GM12892 (cell line): ENCODE data around the gene MCCC1.

Experiments used
- DNase-seq: peaks from one replicate; pipeline ENCODE4 v3.0.0; 2011; ENCODE audit not compliant: insufficient read length
- FAIRE-seq: peaks from 2 replicates; lab custom pipeline; 2011; peaks lifted over from hg19 to GRCh38; lab: Jason Lieb, UNC
- POLR2A ChIP-seq: IDR thresholded peaks from 2 replicates; pipeline ENCODE4 v1.6.1; 2011; ENCODE audit warnings: low read depth, low read length, control low read depth
- POLR2AphosphoS5 ChIP-seq: IDR thresholded peaks from 2 replicates; pipeline ENCODE4 v1.6.1; 2011; ENCODE audit warnings: low read depth, low read length, control low read depth
- TAF1 ChIP-seq: IDR thresholded peaks from 2 replicates; pipeline ENCODE4 v1.6.1; 2011; ENCODE audit warnings: low read depth, mild to moderate bottlenecking, control low read depth, low read length, borderline replicate concordance

MCCC1 gene

GRCh38 chr3:183032880-183033555 is 66.3 kb downstream of the MCCC1 start:
- FAIRE-seq: no peak
- TF ChIP-seq POLR2AphosphoS5 (no peak), TAF1 (no peak), POLR2A (no peak)
- DNase-seq: no peak

- FAIRE-seq (no peak), DNase-seq (no peak)
- TF ChIP-seq POLR2A: no peak
- TF ChIP-seq POLR2AphosphoS5: no peak
- no peak for TF ChIP-seq TAF1
These were observed 67.5 kb downstream of the MCCC1 start for GRCh38 chr3:183031826-183032225.

DNA sequence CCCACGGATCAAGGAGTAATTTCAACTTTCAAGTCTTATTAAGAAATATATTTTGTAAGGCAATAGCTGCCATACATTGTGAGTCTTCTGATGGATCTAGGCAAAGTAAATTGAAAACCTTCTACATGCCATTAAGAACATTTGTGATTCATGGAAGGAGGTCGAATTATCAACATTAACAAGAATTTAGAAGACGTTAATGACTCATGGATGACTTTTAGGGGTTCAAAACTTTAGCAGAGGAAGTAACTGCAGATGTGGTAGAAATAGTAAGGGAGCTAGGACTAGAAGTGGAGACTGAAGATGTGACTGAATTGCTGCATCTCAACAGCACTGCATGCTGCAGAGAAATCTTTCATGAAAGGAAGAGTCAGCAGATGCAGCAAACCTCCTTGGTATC is 70.9 kb downstream of the MCCC1 start:
- no peak for FAIRE-seq

GRCh38 chr3:183027276-183027675 is 72.0 kb downstream of the MCCC1 start:
- TF ChIP-seq TAF1 (no peak), POLR2A (no peak), POLR2AphosphoS5 (no peak)
- FAIRE-seq: no peak

More for the DNA sequence above, 70.9 kb downstream of the MCCC1 start:
- TF ChIP-seq POLR2A (no peak), TAF1 (no peak), POLR2AphosphoS5 (no peak)
- no peak for DNase-seq

DNA sequence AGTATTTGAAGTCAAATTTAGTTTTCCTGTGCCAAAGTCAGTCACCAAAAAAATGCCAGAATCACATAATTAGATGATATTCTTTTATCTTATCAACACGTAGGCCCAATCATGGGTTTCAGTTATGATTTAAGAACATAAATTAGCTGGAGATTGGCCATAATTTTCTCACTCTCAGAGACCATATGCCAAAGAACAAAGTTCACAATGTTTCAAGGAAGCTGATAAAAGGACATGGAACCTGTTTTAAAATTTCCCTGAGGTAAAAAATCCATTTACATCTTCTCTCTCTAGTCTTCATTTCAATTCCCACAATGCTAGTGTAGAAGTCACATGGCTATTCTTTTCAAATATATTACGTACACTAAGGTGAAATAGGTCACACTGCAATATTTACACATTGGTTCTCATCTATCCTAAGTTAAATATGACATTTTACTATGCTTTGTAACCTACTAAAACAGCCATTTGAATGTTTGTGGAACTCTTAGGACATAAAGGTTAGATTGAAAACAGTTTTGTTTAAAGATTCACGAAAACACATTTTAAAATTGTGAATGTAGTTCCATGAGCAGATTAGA is 76.3 kb downstream of the MCCC1 start:
- TF ChIP-seq POLR2AphosphoS5 (no peak), POLR2A (no peak), TAF1 (no peak)
- DNase-seq: no peak
- FAIRE-seq: no peak

More at GRCh38 chr3:183027276-183027675, 72.0 kb downstream of the MCCC1 start:
- DNase-seq: no peak

DNA sequence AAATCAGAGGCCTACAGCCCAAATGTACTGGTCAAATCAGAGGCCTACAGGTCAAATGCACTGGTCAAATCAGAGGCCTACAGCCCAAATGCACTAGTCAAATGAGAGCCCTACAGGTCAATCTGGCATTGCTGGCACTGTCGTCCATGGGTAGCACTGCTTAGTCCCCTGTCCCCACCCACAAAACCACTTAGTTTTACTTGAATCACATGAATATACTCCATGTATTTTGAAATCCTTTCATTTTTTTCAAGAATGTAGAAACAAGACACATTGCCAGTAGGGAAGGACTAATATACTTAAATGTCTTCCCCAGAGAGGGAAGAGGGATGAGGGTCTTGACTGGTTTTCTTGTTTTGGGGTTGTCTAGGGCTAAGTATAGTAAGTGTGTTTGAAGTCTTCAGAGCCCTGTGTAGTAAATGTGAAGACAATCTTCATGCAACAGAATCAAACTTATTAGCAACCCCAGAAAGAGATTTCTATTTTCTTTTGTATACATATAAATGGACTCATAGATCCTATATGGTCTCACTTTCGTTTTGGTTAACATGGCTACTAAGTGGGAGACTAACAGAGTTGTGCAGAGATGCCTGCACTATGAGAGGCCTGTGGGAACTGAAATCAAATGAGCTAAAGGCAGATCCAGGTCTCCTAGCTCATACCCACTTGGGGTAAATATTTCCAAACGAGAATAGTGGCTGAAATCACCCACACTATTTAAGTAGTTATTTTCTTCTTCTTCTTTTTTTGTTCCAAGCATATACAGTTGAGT is 80.7 kb downstream of the MCCC1 start:
- no peak for TF ChIP-seq TAF1
- no peak for TF ChIP-seq POLR2A
- no peak for TF ChIP-seq POLR2AphosphoS5
- FAIRE-seq (no peak), DNase-seq (no peak)

DNA sequence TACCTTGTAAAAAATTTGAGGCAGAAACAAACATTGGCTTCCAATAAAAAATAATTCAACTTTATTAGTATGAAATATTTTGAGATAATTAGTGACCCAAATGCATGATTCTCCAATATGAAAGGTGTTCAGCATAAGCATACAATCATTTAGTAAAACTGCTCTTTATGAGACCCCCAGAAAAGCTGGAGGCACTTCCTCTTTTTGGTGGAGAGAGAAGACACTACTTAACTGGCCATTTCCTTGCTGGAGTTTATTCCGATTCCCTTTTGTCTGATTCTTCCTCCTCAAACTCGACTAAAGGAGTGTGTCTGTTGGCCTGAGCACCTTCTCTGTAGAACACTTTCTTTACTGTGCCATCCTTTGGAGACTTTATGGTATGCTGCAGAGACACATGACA is 84.1 kb downstream of the MCCC1 start:
- TF ChIP-seq TAF1 (no peak), POLR2AphosphoS5 (no peak)
- no peak for FAIRE-seq

DNA sequence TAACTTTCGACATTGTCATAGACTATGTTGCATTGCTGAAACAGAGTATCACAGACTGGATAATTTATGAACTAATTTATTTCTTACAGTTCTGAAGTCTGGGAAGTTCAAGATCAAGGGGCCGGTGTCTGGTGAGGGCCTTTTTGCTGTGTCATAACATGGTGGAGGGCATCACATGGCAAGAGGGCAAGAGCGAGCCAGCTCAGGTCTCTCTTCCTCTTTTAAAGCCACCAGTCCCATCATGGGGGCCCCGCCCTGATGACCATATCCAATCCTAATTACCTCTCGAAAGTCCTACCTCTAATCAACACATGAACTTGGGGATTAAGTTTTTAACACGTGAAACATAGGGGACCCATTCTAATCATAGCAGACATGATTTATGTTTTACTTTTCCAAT is 85.4 kb downstream of the MCCC1 start:
- DNase-seq: no peak
- no peak for TF ChIP-seq POLR2A
- TF ChIP-seq TAF1: no peak
- no peak for TF ChIP-seq POLR2AphosphoS5
- no peak for FAIRE-seq

More for the DNA sequence above, 84.1 kb downstream of the MCCC1 start:
- DNase-seq: no peak

- DNase-seq: no peak
- no peak for FAIRE-seq
- TF ChIP-seq POLR2A (no peak), POLR2AphosphoS5 (no peak), TAF1 (no peak)
These were observed 86.2 kb downstream of the MCCC1 start for GRCh38 chr3:183013074-183013473.

- no peak for FAIRE-seq
- no peak for TF ChIP-seq POLR2A
- TF ChIP-seq POLR2AphosphoS5: no peak
- no peak for TF ChIP-seq TAF1
- DNase-seq: no peak
These were observed 90.5 kb downstream of the MCCC1 start for GRCh38 chr3:183008800-183009199.

DNA sequence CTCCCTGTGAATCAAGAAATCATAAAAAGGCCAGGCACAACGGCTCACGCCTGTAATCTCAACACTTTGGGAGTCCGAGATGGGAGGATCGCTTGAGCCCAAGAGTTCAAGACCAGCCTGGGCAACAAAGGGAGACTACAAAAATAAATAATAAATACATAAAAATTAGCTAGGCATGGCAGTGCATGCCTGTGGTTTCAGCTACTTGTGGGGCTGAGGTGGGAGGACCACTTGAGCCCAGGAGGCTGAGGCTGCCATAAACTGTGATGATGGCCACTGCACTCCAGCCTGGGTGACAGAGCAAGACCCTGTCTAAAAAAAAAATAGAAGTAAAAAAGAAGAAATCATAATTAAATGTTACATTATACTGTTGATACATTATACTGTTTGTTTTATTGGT is 91.0 kb downstream of the MCCC1 start:
- TF ChIP-seq POLR2AphosphoS5: no peak
- TF ChIP-seq POLR2A: no peak
- TF ChIP-seq TAF1: no peak
- DNase-seq (no peak), FAIRE-seq (no peak)

- FAIRE-seq (no peak), DNase-seq (no peak)
- no peak for TF ChIP-seq POLR2AphosphoS5
- no peak for TF ChIP-seq POLR2A
- no peak for TF ChIP-seq TAF1
These were observed 92.8 kb downstream of the MCCC1 start for GRCh38 chr3:183006396-183007002.
